GM12878 (cell line): ENCODE results near the gene KCNA2. TPM values are rescaled to one million over a fixed set of nuclear protein-coding genes. Genes with fewer than 3 reads are reported as not detected.

Source experiments
- ATAC-seq: fragments of 200-7000 bp; cut with Tn5 transposase; 3 replicates; pipeline ENCODE4 v1.9.1; 2020; ENCODE audit warnings: mild to moderate bottlenecking, moderate library complexity
- BruUV-seq: library from RNA; stranded (reverse); fragments of 400-500 nt; replicated peaks from 2 replicates; lab custom pipeline; 2021; lab: Mats Ljungman, UMichigan
- CTCF ChIA-PET: fragments of 300-600 bp; sonication (Branson Sonifier 250); formaldehyde crosslinking; extraction: SDS; loops from one replicate; lab custom pipeline; 2021; ENCODE audit warnings: inconsistent platforms; lab: Yijun Ruan, JAX
- POLR2A ChIA-PET: fragments of 350-600 bp; formaldehyde crosslinking; extraction: SDS; loops from one replicate; lab custom pipeline; 2021; ENCODE audit warnings: inconsistent platforms; lab: Charles Lee
- RAD21 ChIA-PET: fragments of 300-600 bp; sonication (Branson Sonifier 250); formaldehyde crosslinking; loops from one replicate; lab custom pipeline; 2023; ENCODE audit warnings: antibody characterized with exemption; ENCODE audit not compliant: unreplicated experiment; lab: Charles Lee
- SMC1A ChIA-PET: fragments of 300-600 bp; sonication (Branson Sonifier 250); formaldehyde crosslinking; loops from one replicate; lab custom pipeline; 2023; ENCODE audit not compliant: unreplicated experiment, uncharacterized antibody; lab: Charles Lee
- DNase-seq: peaks from one replicate; pipeline ENCODE4 v3.0.0-alpha.2; 2011; ENCODE audit warnings: low read depth, low spot score
- FAIRE-seq: peaks from 3 replicates; lab custom pipeline; 2011; peaks lifted over from hg19 to GRCh38; lab: Jason Lieb, UNC
- H2AFZ ChIP-seq: 2 replicates; pipeline ENCODE4 v1.6.0; 2011; ENCODE audit warnings: low read depth, low read length, control low read depth; ENCODE audit not compliant: control insufficient read depth
- H3K27ac ChIP-seq: 2 replicates; pipeline ENCODE4 v1.5.1; 2011; ENCODE audit warnings: control low read depth; ENCODE audit not compliant: control insufficient read depth, insufficient read depth
- H3K27me3 ChIP-seq, 2 experiments: replicated peaks in 1 of 2; 2 replicates each; pipeline versions ENCODE4 v1.6.0 to v1.6.1; 2011; ENCODE audit warnings: low read length in 1 of 2; ENCODE audit not compliant: control insufficient read depth in 2 of 2, insufficient read depth in 2 of 2
- H3K36me3 ChIP-seq, 2 experiments: 2 replicates each; pipeline ENCODE4 v1.5.1; 2011; ENCODE audit warnings: low read length in 1 of 2; ENCODE audit not compliant: control insufficient read depth in 2 of 2, insufficient read depth in 2 of 2
- H3K4me1 ChIP-seq: 2 replicates; pipeline ENCODE4 v1.6.1; 2011; ENCODE audit warnings: mild to moderate bottlenecking, low read length, moderate library complexity, mixed read lengths; ENCODE audit not compliant: control insufficient read depth, insufficient read depth
- H3K4me2 ChIP-seq: 2 replicates; pipeline ENCODE4 v1.6.0; 2011; ENCODE audit warnings: control low read depth; ENCODE audit not compliant: control insufficient read depth, insufficient read depth
- H3K4me3 ChIP-seq: fragments of 200-600 bp; sonication (generic); 2 replicates; pipeline ENCODE4 v1.5.1; 2016
- H3K79me2 ChIP-seq: 2 replicates; pipeline ENCODE4 v1.6.0; 2011; ENCODE audit warnings: low read length; ENCODE audit not compliant: control insufficient read depth, insufficient read depth
- H3K9ac ChIP-seq: 2 replicates; pipeline ENCODE4 v1.8.0; 2011; ENCODE audit warnings: low read length, control low read depth, mixed read lengths; ENCODE audit not compliant: control insufficient read depth, insufficient read depth
- H3K9me3 ChIP-seq: replicated peaks from 3 replicates; pipeline ENCODE4 v1.5.1; 2011; ENCODE audit warnings: mild to moderate bottlenecking, low read length; ENCODE audit not compliant: control insufficient read depth, insufficient read depth
- H4K20me1 ChIP-seq: 2 replicates; pipeline ENCODE4 v1.6.0; 2011; ENCODE audit not compliant: control insufficient read depth, insufficient read depth
- ASH2L ChIP-seq: fragments of 300-600, 200-600 bp; sonication (generic); IDR thresholded peaks from 2 replicates; pipeline ENCODE4 v1.6.1; 2017; ENCODE audit warnings: low read depth, mild to moderate bottlenecking, borderline replicate concordance
- BRCA1 ChIP-seq: IDR thresholded peaks from 2 replicates; pipeline ENCODE4 v1.6.1; 2011; ENCODE audit warnings: low read depth, low read length, improper control_type of control experiment
- FOXK2 ChIP-seq: fragments of 450-650 bp; IDR thresholded peaks from 2 replicates; pipeline ENCODE4 v1.6.1; 2017; ENCODE audit warnings: mild to moderate bottlenecking, moderate library complexity
- IRF4 ChIP-seq: IDR thresholded peaks from 2 replicates; pipeline ENCODE4 v1.6.1; 2011; ENCODE audit warnings: low read depth, low read length
- RAD21 ChIP-seq: IDR thresholded peaks from 2 replicates; pipeline ENCODE4 v1.6.1; 2011; ENCODE audit warnings: mild to moderate bottlenecking, low read depth, low read length, moderate library complexity; ENCODE audit not compliant: insufficient read depth
- TCF12 ChIP-seq: IDR thresholded peaks from 2 replicates; pipeline ENCODE4 v1.6.1; 2011; ENCODE audit warnings: low read depth, mild to moderate bottlenecking, low read length
- TCF3 ChIP-seq: IDR thresholded peaks from 2 replicates; pipeline ENCODE4 v1.6.1; 2012; ENCODE audit warnings: low read depth, mild to moderate bottlenecking, low read length, borderline replicate concordance; ENCODE audit not compliant: insufficient read depth
- YBX1 ChIP-seq: fragments of 450-650 bp; IDR thresholded peaks from 2 replicates; pipeline ENCODE4 v1.6.1; 2016; ENCODE audit warnings: antibody characterized with exemption
- ZNF274 ChIP-seq: IDR thresholded peaks from one replicate; pipeline ENCODE4 v1.8.0; 2011; ENCODE audit not compliant: insufficient read length, insufficient read depth
- WGBS: methylation state at CpG from one replicate; pipeline ENCODE4 v1.1.6; 2016; ENCODE audit warnings: low lambda C conversion rate; ENCODE audit not compliant: insufficient replicate concordance, insufficient coverage; ENCODE audit errors: missing lambda C conversion rate; 5-methylcytosine and 5-hydroxymethylcytosine counted together
- in situ Hi-C: fragments of 300-500 bp; cut with MboI; formaldehyde crosslinking; loops from 9 replicates; pipeline ENCODE4 v1.14.3; 2018; ENCODE audit warnings: mixed read lengths
- intact Hi-C: fragments of 100-400 bp; cut with micrococcal nuclease; formaldehyde crosslinking; loops from one replicate; pipeline ENCODE4 v1.14.2; 2022; ENCODE audit not compliant: unreplicated experiment
- polyA plus RNA-seq, 11 experiments: library from polyadenylated mRNA; depleted of rRNA in 4 of 11; unstranded in 6 of 11; stranded (reverse) in 5 of 11; fragments of >200 nt; fragmentation: Nextera tagmentation in 4 of 11; fragmentation: Illumina TruSeq in 1 of 11; extraction: Ambion mirVana in 4 of 11; extraction: Trizol in 1 of 11; gene quantifications; 1 replicate in 1 of 11; 2 replicates in 10 of 11; pipeline versions ENCODE4 v1.2.1 to v1.2.3, GENCODE V29; 2011 to 2016; ENCODE audit warnings: inconsistent platforms in 2 of 11, missing spikeins in 2 of 11, low read depth in 1 of 11
- total RNA-seq, 4 experiments: library from RNA; depleted of rRNA in 3 of 4; stranded (reverse); fragments of >200 nt in 3 of 4; fragmentation: Illumina TruSeq in 1 of 4; extraction: Trizol in 1 of 4; gene quantifications; 2 replicates each; pipeline versions ENCODE4 v1.2.1 to v1.2.3, GENCODE V29; 2013 to 2021
- TF ChIP-seq, protein P1 (sequence below), 3 experiments: IDR thresholded peaks in 2 of 3; conservative IDR thresholded peaks in 1 of 3; 2 replicates each; pipeline ENCODE4 v1.5.1; 2011; ENCODE audit warnings: low read depth in 3 of 3, low read length in 3 of 3, mild to moderate bottlenecking in 3 of 3, control low read depth in 2 of 3, moderate library complexity in 2 of 3, inconsistent platforms in 1 of 3, mixed read lengths in 1 of 3; ENCODE audit not compliant: control insufficient read depth in 2 of 3, insufficient read depth in 1 of 3; ENCODE audit errors: extremely low read depth in 1 of 3
- TF ChIP-seq, protein P2 (sequence below): IDR thresholded peaks from 2 replicates; pipeline ENCODE4 v1.6.1; 2012; ENCODE audit warnings: low read length, inconsistent platforms
- TF ChIP-seq, protein P3 (sequence below): IDR thresholded peaks from 2 replicates; pipeline ENCODE4 v1.6.1; 2011; ENCODE audit warnings: borderline replicate concordance, low read depth, mild to moderate bottlenecking, moderate library complexity, low read length; ENCODE audit not compliant: insufficient read depth, poor library complexity, severe bottlenecking

KCNA2 gene
- total and polyA plus RNA-seq, 10 of the 15 experiments (the other 5 are each of a cell fraction or from before 2014, with no cell fraction given), result 0.02 to 0.56 (median 0.10) TPM; not detected in 2

GRCh38 chr1:110548381-110548780 is 57.8 kb downstream of the KCNA2 start:
- Histone ChIP-seq H3K27me3 (peaks cover 0 to 8% of the 10 kb centered on the region in 2 experiments; a peak in 3 of 4 replicates), H3K4me2 (no peak overlapping the region), H3K79me2 (no peaks in the 10 kb centered on the region), H3K36me3 (no peaks in the 10 kb centered on the region), H2AFZ (no peak overlapping the region), H3K9me3 (no peaks in the 10 kb centered on the region), H3K4me3 (no peak overlapping the region), H3K9ac (no peak overlapping the region), H3K27ac (no peak overlapping the region), H4K20me1 (no peaks in the 10 kb centered on the region), H3K4me1 (no peaks in the 10 kb centered on the region)
- intact Hi-C loops (no loop called here), in situ Hi-C loops (no loop called here)
- ChIA-PET RAD21 (interaction anchor here (1.0 kb wide), 1 partner anchor 26 kb away, joined by 3 read pairs; no protein-coding TSS in a partner anchor), SMC1A (no interaction called here), CTCF (interaction anchor here (1.2 to 1.4 kb wide), 2 partner anchors 68 to 236 kb away, joined by 3 read pairs; no protein-coding TSS in a partner anchor), POLR2A (no interaction called here)
- 41% methylated on average over 4 of the region's 4 CpGs for WGBS
- TF ChIP-seq IRF4 (no peak), RAD21 (peak; percentile 39; the same call in 1 of the 2 replicates)
- TF ChIP-seq, protein P1, sequence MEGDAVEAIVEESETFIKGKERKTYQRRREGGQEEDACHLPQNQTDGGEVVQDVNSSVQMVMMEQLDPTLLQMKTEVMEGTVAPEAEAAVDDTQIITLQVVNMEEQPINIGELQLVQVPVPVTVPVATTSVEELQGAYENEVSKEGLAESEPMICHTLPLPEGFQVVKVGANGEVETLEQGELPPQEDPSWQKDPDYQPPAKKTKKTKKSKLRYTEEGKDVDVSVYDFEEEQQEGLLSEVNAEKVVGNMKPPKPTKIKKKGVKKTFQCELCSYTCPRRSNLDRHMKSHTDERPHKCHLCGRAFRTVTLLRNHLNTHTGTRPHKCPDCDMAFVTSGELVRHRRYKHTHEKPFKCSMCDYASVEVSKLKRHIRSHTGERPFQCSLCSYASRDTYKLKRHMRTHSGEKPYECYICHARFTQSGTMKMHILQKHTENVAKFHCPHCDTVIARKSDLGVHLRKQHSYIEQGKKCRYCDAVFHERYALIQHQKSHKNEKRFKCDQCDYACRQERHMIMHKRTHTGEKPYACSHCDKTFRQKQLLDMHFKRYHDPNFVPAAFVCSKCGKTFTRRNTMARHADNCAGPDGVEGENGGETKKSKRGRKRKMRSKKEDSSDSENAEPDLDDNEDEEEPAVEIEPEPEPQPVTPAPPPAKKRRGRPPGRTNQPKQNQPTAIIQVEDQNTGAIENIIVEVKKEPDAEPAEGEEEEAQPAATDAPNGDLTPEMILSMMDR (IDR thresholded peaks at IDR 0.05 in 2 of 3, conservative IDR thresholded peaks at IDR 0.05 in 1 of 3; ENCODE audit: control insufficient read depth in 2 of 3, extremely low read depth in 1 of 3, insufficient read depth in 1 of 3, low read depth in 3 of 3, low read length in 3 of 3), result peak; percentile 17 to 60 (median 52); a peak in 5 of 6 replicates
- DNase-seq (no peak), FAIRE-seq (no peak), ATAC-seq (peak; percentile 77)
- no TSS peak for BruUV-seq

- FAIRE-seq (no peak), DNase-seq (no peak), ATAC-seq (no peak)
- no peaks in the 10 kb centered on the region for H4K20me1 ChIP-seq
- H2AFZ ChIP-seq, result no peak overlapping the region
- no peak overlapping the region for H3K9ac ChIP-seq
- ChIA-PET POLR2A (no interaction called here), CTCF (no interaction called here), RAD21 (no interaction called here), SMC1A (no interaction called here)
- intact Hi-C loops (no loop called here), in situ Hi-C loops (no loop called here)
- WGBS, result 3% methylated on average over 2 of the region's 2 CpGs
- no peaks in the 10 kb centered on the region for H3K9me3 ChIP-seq
- no peak overlapping the region for H3K27ac ChIP-seq
- H3K4me3 ChIP-seq, result no peak overlapping the region
- H3K79me2 ChIP-seq, result no peaks in the 10 kb centered on the region
- no TSS peak for BruUV-seq
- no peaks in the 10 kb centered on the region for H3K36me3 ChIP-seq
- no peak overlapping the region for H3K4me2 ChIP-seq
- peaks cover 0 to 8% of the 10 kb centered on the region in 2 experiments; a peak in 2 of 4 replicates for H3K27me3 ChIP-seq
- no peaks in the 10 kb centered on the region for H3K4me1 ChIP-seq
- TF ChIP-seq ASH2L (no peak), YBX1 (no peak), TCF3 (no peak), BRCA1 (no peak), TCF12 (no peak), ZNF274 (no peak), FOXK2 (no peak)
- TF ChIP-seq, protein P2, sequence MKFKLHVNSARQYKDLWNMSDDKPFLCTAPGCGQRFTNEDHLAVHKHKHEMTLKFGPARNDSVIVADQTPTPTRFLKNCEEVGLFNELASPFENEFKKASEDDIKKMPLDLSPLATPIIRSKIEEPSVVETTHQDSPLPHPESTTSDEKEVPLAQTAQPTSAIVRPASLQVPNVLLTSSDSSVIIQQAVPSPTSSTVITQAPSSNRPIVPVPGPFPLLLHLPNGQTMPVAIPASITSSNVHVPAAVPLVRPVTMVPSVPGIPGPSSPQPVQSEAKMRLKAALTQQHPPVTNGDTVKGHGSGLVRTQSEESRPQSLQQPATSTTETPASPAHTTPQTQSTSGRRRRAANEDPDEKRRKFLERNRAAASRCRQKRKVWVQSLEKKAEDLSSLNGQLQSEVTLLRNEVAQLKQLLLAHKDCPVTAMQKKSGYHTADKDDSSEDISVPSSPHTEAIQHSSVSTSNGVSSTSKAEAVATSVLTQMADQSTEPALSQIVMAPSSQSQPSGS, result no peak
- TF ChIP-seq, protein P3, sequence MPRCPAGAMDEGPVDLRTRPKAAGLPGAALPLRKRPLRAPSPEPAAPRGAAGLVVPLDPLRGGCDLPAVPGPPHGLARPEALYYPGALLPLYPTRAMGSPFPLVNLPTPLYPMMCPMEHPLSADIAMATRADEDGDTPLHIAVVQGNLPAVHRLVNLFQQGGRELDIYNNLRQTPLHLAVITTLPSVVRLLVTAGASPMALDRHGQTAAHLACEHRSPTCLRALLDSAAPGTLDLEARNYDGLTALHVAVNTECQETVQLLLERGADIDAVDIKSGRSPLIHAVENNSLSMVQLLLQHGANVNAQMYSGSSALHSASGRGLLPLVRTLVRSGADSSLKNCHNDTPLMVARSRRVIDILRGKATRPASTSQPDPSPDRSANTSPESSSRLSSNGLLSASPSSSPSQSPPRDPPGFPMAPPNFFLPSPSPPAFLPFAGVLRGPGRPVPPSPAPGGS, result no peak
Measured at GRCh38 chr1:110547017-110547416, 59.1 kb downstream of the KCNA2 start.
